EL (cell line): ENCODE measurements around the gene PIM3.

Experiments
- DNase-seq: peaks from one replicate; pipeline ENCODE4 v3.0.0-alpha.2; 2016

The PIM3 gene

DNA sequence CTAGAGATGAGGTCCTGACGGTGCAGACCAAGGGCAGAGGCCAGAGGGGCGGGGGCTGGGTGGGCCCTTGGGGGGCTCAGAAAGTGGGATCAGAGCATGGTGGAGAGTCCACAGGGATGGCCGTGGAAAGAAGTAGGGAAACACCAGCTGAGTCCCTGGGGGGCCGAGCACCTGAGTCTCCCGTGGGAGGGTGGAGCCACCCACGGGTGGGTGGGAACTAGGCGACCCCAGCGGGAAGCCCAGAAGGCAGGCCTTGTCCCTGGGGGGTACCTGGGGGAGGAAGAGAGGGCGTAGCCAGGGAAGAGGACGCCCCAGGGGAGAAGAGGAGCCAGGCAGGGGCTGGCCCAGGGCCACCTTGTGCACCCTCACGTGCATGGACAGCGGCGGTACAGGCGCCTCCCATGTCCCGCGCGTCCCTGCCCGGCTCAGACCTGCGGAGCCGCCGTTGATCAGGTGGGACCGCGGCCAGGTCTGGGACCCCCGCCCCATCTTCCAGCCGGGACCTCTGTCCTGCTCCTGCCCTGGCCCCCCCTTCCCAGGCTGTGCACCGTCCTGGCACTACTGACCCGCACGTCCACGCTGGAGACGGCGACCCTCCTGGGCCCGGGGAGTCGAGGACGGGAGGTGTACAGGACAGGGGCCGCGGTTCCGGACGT, 31.9 kb upstream of the PIM3 start:
- no peak for DNase-seq

DNA sequence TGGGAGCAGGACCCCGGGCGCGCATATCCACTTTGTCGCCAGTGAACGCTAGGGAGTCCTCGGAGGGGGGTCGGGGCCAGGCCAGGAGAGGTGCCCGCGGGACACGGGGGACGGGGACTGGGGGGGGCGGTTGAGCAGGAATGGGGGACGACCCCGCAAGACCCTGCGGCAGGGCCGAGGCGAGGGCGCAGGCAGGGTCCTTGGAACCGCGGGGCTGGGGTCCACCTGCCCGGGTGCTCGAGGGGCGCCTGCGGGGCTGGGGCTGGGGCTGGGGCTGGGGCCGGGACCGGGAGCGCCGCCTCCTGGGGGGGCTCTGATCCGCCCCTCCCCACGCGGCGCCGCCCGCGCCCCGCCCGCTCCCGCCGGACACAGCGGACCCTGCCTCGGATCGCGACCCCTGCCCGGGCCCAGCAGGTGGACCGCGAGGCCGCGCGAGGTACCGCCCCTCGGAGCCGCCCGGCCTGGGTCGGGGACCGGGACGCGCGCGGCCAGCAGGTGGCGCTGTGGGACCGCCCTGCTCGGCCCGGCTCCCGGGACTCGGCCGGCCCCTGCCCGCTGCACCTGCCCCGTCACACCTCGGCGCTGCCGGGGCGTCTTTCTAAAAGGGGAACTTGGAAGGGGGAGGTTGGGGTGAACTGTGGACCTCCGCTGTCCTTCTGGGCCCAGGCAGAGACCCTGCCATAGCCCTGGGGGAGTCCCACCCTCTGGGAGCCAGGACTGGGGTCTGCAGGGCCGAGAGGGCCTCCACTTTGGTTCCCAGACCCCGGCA, 31.2 kb upstream of the PIM3 start:
- DNase-seq: peak; percentile 41

DNA sequence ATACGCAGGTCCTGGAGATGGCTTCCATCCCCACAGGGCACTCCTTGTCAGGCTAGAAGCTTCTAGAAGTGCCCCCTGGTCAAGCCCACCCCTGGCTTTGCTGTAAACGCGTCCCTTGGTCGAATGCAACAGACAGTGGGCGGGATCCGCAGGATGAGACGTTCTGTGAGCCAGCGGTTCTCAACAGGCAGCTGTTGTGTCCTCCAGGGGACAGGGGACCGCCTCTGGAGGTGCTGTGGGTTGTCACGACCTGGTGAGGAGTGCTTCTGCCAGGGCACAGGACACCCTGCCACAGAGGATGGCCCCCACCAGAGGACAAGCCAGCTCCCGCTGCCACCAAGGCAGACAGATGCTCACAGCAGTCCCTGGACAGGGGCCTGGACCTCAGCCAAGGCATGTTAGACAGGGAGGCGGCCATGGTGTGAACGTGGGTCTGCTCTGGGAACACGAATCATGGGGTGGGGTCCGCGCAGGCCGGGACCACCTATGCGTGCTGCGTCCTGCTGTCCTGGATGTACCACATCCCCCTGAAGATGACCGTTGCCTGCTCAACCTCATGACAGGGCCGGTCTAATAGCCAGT, 30.5 kb upstream of the PIM3 start:
- no peak for DNase-seq

DNA sequence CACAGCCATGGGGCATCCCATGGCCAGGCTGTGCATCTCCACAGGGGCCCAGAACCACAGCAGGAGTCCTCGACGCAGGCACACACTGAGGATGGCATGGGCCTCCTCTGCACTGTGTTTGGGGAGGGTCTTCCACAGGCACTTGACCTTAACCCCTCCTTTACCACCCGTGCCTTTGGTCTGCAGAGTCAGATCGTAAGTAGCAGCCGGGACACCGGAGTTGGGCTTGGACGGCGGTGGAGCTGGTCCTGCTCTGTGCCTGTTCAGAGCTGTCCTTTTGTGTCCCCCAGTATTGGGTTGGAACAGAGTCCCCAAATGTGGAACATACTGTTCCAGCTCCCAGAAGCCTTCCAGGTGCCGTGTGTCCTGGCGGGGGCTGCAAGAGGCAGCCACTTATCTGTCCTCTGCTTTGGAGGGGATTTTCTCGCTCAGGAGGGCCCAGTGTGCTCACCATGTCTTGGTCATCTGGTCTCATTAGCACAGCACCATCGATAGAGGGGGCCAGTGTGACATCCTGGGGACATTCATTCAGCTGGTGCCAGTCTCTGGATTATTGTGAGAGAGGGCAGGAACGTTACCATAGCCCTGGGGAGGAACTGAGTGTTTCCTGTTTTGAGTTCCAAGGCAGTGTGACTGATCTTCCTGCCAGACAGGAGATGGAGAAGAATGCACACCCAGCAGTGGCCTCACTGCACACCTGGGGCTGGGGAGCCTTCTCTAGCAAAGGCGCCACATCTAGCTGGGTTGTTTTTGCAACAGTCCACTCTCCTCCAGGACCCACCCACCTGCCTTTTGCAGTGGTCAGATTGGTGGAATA, 29.8 kb upstream of the PIM3 start:
- DNase-seq: peak; percentile 81

DNA sequence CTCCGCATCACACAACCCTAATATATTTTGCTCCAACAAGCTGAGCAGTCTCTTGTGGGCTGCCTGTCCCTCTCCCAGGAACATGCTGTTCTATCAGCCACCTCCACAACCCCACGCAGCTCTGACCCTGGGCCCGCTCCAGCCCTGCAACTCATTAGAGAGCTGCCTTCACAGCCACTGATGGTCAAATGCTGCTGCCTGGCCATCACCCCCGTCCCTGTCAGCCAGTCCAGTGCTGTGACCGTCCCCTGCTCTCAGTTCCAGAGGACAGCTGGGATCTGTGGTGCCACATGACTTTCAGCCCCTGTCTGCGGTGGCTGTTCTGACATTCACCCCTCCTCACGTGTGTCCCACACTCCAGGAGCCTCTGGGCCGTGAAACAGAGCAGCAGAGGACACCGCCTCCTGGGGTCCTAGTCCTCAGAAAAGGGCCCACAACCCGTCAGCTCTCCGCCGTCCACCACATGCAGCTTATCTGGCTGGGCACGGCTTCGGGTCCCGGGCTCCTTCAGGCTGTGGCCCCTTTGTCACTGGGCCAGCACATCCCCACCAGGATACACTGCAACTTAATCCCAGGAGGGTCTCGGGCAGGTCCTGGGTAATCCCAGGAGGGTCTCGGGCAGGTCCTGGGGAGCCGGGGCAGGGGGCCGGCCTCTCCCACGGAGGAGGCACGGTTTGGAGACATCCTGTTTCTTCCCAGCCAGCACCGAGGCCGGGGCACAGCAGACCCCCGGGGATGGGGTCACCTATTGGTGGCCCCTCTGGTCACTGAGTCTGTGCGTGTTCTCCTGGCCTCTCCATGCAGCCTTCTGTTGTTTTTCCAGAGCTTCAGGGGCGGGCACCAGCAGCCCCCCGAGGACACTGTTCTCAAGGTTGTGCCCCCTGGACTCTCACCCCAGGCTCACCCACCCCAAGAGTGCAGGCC, 27.1 kb upstream of the PIM3 start:
- no peak for DNase-seq

DNA sequence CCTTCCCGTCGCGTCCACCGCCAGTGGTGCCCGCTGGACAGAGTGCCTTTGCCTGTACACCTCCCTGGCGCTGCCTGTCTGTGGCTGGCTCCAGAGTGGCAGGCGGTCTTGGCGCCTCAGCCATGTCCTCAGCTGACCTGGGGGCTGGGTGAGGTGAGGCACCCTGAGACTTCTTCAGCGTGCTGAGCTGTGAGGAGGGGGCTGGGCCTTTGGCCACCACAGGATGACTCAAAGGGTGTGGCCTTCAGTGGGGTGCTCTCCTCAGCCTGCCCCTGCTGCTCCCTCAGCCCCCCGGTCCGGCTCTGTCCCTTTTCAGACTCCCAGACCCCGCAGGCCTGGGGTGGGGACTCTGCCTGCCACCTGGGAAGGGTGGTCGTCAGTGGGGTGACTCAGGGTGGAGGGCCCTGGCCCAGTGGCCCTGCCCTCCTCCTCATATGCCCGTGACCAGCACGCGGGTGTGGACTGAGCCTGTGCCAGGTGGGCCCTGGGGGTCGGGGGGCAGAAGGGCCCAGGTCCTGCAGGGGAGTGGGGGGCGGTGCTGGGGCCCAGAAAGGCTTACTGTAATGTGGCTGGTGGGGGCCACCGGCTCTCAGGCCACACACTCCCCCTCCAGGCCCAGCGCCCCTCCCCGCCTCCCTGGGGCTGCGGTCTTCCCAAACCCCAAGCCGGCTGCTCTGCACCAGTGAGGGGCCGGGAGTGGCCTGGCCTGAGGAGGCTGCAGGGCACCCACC, 26.2 kb upstream of the PIM3 start:
- DNase-seq: peak; percentile 26

DNA sequence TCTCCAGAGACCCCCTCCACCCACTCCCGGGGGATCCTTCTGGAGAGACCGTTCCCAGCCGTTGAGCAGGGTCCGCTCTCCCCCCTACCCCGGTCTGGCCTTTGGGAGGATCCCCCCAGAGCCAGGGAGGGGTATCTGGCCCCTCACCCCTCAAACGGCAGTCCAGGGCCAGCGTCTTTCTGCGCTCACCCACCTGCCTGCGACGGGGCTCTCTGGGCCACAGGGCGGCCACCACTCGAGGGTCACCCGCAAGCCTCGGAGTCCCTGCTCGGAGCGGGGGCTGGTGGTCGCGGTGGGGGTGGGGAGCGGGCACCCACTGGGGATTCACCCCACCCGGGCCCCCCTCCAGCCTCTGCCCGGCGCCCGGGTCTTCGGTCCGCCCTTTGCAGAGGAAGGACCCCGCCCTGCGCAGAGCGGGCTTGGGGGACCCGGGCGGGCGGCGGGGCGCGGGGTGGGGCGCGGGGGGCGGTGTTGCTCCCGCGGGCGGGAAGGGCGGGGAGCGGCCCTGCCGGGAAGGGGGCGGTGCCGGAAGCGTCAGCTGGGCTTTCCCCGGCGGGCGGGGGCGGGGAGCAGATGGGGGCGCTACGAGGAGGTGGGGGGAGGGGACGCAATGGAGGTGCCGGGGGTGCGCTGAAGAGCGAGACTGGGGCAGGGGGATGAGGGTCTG, 25.5 kb upstream of the PIM3 start:
- DNase-seq: peak; percentile 64

DNA sequence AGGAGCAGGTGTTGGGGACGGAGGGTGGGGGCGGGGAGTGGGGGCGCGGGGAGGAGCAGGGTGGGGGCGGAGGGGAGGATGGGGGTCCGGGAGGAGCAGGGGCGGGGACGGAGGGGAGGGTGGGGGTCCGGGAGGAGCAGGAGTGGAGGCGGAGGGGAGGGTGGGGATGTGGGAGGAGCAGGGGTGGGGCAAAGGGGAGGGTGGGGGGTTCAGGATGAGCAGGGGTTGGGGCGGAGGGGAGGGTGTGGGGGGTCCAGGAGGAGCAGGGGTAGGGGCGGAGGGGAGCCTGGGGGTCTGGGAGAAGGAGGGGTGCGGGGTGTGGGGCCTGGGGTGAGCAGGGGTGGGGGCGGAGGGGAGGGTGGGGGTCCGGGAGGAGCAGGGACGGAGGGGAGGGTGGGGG, 25.0 kb upstream of the PIM3 start:
- no peak for DNase-seq

DNA sequence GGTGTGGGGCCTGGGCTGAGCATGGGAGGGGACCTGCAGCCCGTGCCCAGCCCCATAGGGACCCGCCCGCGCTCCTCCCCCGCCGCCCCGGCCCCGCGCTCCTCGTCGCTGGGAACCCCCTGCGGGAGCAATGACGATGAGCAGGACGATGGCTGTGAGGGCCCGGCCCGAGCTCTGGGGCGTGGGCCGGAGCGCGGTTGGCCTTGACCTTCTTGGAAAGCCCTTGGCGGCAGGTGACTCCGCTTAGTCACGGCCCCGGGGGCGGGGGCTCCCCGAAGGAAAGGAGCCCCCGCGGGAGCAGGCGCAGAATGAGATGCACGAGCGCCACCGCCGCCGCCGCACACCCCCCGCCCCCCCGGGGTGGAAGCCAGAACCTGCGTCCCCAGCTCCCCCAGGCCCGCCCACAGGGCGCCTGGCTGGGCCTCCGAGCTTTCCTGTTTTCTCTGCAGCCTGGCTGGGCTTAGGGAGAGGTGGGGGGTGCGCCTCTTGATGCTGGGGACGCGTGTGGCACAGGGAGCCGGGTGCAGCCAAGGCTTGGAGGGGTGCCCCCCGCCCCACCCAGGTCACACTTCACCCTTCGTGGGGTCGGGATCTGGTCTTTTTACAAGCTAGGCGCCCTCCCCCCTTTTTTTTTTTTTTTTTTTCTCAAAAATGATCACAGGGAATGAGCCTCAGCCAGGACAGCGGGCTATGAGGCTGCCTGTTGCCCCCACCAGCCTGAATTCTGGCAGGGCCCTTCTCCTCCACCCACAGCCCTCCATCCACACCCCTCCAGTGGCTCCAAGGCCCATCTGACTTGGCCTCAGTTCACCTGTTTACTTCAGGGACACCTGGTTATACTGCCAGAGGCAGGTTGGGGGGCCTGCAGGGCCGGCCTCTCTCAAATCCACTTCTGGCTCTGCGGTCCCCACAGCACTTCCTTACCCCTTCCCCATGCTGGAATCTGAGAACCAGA, 24.3 kb upstream of the PIM3 start:
- peak; percentile 90 for DNase-seq

DNA sequence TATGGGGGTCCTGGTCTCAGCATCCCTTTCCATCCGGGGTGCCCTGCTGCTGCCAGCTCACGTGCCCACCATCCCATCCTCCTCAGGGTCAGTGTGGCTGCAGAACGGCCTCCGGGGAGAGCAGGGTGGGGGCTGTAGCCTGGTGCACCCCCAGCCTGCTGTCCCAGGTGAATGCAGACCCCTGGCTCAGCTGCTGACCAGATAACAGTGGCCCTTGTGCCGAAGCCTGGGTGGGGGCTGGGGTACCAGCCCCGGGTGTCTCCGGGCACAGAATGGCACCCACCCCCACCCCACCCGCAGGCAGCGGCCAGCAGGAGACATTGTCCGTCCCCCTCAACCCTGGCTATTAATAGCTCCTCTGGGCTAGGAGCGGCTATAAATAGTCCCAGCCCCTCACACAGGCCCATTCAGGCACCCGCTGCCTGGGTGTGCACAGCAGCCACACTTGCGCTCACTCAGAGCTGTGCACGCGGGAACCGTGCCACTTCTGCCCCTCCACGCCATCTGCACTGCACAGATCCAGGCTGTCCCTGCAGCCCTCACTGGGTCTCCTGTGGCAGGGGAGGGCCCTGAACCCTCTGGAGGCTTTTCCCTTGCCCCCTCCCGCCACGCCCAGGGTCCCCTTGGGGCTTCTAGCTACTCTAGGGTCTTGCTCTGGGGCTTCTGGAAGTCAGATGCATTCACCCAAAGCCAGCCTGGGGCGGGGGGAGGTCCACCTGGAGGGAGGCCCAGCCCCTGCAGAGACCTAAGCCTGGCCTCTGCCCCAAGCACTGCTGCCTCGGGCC, 23.4 kb upstream of the PIM3 start:
- no peak for DNase-seq

DNA sequence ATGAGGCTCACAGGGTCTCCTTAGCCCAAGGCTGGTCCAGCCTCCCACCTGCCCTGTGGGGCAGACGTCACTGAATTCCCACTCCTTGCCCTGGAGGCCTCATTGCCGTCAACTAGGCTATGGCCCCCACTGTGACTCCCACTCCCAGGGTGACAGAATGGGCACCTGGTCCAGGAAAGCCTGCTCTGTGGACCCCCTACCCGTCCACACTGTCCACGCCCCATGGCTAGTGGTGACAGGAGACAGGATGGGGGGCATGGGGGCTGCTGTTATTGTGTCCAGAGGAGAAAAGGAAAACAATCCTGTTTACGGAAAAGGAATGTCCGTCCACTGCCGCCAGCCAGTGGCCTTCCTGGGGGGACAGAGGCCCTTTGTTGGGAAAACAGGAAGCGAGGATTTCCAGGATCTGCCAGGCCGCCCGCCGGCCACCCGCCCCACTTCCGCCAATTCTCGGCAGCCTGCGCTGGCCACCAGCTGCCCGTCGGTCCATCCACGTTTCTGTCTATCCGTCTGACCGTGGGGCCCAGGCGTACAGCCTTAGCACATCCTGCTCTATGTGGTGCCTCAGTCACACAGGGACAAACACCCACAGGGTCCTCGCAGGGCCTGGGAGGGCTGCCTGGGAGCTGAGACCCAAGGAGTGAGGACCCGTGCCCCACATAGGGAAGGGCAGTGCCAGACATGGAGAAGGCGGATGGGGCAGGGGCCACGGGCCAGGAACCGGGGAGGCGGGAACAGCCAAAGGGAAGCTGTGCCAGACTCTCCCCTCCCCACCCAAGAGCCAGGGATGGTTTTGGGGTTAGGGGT, 22.6 kb upstream of the PIM3 start:
- no peak for DNase-seq

DNA sequence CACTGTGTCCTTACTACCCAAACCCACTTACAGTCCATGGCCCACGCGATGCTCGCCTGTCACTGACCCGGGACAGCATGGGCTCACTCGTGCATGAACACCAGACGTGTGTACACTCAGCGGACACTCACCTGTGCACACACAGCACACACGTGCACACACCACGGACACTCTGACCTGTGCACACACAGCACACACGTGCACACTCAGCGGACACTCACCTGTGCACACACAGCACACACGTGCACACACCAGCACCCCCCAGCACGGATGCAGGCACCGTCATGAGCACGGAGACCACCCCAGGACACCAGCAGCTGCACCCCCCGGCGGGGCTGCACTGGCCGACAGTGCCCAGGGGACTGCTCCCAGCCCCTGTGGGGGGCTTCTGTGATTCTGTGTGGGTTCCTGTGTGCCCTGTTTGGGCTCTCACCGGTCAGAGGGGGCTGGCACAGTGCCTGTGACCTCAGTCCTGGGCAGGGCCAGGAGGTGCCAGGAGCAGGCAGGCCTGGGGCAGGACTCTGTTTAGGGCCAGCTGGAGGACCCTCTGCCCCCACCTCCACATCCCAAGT, 21.9 kb upstream of the PIM3 start:
- DNase-seq: no peak

DNA sequence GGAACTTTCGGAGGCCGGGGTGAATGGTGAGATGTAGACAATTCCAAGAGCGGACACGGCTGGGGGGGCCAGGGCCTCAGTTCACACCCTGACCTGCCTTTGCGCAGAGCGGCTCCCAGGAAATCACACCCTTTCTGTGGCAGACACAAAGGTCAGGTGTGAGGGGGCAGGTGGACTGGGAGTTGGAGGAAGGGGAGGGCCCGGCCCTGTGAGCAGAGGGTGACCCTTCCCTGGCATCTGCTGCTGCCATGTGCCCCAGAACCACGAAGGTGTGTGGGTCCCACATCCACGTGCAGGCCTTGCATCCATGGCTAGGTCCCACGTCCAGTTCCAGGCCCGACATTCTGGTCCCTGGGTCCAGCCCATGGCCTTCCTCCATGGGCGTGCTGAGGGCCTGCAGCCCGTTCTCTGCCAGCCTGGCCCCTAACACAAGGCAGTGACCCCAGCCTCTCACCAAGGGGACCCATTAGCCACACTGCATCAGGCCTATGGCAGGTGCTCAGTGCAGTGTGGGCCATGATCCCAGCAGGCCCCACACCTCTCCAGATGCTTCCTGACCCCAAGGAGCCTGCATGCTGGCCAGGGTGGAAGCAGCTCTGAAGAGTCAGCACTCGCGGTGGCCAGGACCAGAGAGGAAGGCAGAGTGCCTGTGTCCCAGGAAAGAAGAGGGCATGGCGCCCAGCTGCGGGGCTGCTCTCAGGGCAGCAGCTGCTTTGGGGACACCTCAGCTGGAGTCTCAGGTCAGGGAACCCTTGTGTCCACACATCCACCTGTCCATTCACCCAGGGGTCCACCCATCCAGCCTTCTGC, 18.9 kb upstream of the PIM3 start:
- no peak for DNase-seq

DNA sequence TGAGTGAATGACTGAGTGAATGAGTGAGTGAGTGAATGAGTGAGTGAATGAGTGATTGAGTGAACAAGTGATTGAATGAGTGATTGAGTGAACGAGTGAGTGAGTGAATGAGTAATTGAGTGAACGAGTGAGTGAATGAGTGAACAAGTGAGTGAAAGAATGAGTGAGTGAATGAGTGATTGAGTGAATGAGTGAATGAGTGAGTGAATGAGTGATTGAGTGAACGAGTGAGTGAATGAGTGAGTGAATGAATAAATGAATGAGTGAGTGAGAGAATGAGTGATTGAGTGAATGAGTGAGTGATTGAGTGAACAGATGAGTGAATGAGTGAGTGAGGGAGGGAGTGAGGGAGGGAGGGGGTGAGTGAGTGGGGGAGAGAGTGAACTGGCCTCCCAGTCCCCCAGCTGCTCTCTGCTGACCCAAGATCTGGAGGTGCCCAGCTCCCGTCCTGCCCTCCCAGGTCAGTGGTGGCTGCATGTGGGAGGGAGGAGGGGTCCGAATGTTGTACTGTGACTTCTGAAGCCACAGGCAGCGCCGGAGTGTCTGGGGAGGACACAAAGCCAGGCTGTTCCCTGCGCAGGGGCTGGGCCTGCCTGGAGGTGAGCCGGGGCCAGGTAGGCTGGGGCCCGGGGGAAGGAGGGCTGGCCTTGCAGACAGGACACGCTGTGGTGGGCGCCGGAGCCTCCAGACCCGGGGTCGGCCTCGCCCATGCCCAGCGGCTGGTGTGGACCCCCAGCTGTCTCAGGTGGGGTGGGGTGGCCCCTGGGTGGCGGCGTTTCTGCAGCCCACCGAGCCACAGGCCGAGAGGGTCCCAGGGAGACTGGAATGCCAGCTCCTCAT, 17.8 kb upstream of the PIM3 start:
- DNase-seq: no peak

DNA sequence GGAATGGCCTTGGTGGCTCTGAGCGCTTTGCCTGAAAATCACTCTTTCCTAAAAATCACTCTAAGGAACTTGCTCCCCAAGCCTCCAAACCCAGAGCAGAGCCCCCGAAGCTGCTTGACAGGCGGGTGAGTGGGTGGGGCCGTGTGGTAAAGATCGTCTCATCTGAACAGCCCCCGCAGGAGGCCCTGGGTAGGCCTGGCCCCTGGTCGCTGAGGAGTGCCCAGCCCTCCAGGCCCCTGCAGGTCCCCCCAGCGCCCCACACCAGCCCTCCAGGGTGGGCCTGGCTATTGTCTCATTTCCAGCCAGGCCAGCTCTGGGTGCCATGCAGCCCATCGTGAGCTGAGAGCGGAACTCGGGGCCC, 17.2 kb upstream of the PIM3 start:
- no peak for DNase-seq
